Kidney (tissue), 14 donors: ENCODE measurements around the gene ALMS1. TPM values are rescaled to one million over a fixed set of nuclear protein-coding genes. Genes with fewer than 3 reads are reported as not detected.
"Not testable (repeated sequence)": the region's sequence is repeated elsewhere in the genome, so short reads cannot be mapped to it uniquely, and the experiment has no call there.

ENCODE experiments used
- DNase-seq, 5 donors: peaks; one replicate each; pipeline ENCODE4 v3.0.0-alpha.2; 2013 to 2020
- FAIRE-seq: peaks from 2 replicates; lab custom pipeline; 2012; peaks lifted over from hg19 to GRCh38; lab: Jason Lieb, UNC
- H3K27ac ChIP-seq, 2 donors: one replicate each; pipeline ENCODE4 v1.7.0; 2013; ENCODE audit warnings: low read depth in 2 of 2, low read length in 2 of 2, inconsistent platforms in 1 of 2
- H3K27me3 ChIP-seq: one replicate; pipeline ENCODE4 v1.7.1; 2013; ENCODE audit warnings: low read length, inconsistent platforms; ENCODE audit not compliant: control insufficient read depth, insufficient read depth
- H3K36me3 ChIP-seq, 3 donors: one replicate each; pipeline versions ENCODE4 v1.7.0 to v1.7.1; 2013; ENCODE audit warnings: low read length in 3 of 3, control low read depth in 1 of 3, inconsistent platforms in 1 of 3; ENCODE audit not compliant: insufficient read depth in 3 of 3, control insufficient read depth in 2 of 3
- H3K4me1 ChIP-seq, 3 donors: one replicate each; pipeline versions ENCODE4 v1.7.0 to v1.7.1; 2013; ENCODE audit warnings: low read length in 3 of 3, inconsistent platforms in 1 of 3, low read depth in 1 of 3; ENCODE audit not compliant: control insufficient read depth in 2 of 3, insufficient read depth in 2 of 3
- H3K4me3 ChIP-seq, 3 donors: one replicate each; pipeline versions ENCODE4 v1.7.0 to v1.8.1; 2013; ENCODE audit warnings: low read length in 3 of 3, control low read depth in 1 of 3, inconsistent platforms in 1 of 3
- H3K9ac ChIP-seq, 3 donors: one replicate each; pipeline versions ENCODE4 v1.7.0 to v1.7.1; 2013; ENCODE audit warnings: low read length in 3 of 3, control low read depth in 1 of 3, inconsistent platforms in 1 of 3
- H3K9me3 ChIP-seq, 3 donors: one replicate each; pipeline versions ENCODE4 v1.7.0 to v1.7.1; 2013; ENCODE audit warnings: low read length in 3 of 3, control low read depth in 1 of 3, inconsistent platforms in 1 of 3; ENCODE audit not compliant: control insufficient read depth in 2 of 3, insufficient read depth in 1 of 3
- CTCF ChIP-seq: IDR thresholded peaks from 3 replicates; pipeline ENCODE4 v1.5.1; 2012; ENCODE audit warnings: mild to moderate bottlenecking, moderate library complexity, borderline replicate concordance; ENCODE audit not compliant: insufficient read depth; ENCODE audit errors: extremely low read depth
- intact Hi-C: fragments of 100-400 bp; cut with DNase I; formaldehyde crosslinking; loops from one replicate; pipeline ENCODE4 v1.11.1; 2022
- polyA plus RNA-seq: library from polyadenylated mRNA; stranded (reverse); fragments of 350-450 nt; fragmentation: Illumina TruSeq; extraction: RNeasy Lipid Tissue Mini Kit (QIAGEN cat#74804); gene quantifications from one replicate; pipeline ENCODE4 v1.2.3, GENCODE V29; 2014; ENCODE audit warnings: low read depth, low replicate concordance; ENCODE audit not compliant: insufficient read depth
- total RNA-seq: library from RNA; stranded (reverse); fragmentation: NEBNext Ultra II Directional; extraction: Animal tissue kit (Norgen Biotek cat#: 25700); gene quantifications from one replicate; pipeline ENCODE4 v1.2.1, GENCODE V29; 2021
- donor health status: control.
- donor health status: control.
- donor health status: control.
- donor health status: control.
- donor health status: control.
- donor health status: DM: yes; HTN: yes; CAD: no.
- donor health status: Normal renal cell carcinoma (clear cell type).

ALMS1 gene
- total and polyA plus RNA-seq, 2 donors from 2014 or later: 9.2 to 26.2 TPM

DNA sequence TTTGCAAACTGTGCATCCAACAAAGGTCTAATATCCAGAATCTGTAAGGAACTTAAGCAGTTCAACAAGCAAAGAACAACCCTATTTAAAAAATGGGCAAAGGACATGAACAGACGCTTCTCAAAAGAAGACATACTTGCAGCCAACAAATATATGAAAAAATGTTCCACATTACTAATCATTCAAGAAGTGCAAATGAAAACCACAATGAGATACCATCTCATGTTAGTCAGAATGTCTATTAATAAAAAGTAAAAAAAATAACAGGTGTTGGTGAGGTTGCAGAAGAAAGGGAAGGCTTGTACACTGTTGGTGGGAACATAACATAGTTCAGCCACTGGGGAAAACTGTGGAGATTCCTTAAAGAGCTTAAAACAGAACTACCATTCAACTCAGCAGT is 130.4 kb downstream of the ALMS1 start:
- Histone ChIP-seq H3K9ac (no peak overlapping the region), H3K4me1 (no peaks in the 10 kb centered on the region), H3K9me3 (peaks cover 0 to 3% (median 0%) of the 10 kb centered on the region in 3 donors), H3K27me3 (no peaks in the 10 kb centered on the region), H3K36me3 (peaks cover 3 to 7% (median 5%) of the 10 kb centered on the region in 3 donors), H3K27ac (no peak overlapping the region), H3K4me3 (no peak overlapping the region)
- DNase-seq (no peak), FAIRE-seq (no peak)
- intact Hi-C loops: no loop called here
- TF ChIP-seq CTCF: no peak

GRCh38 chr2:73528688-73529087 is 143.1 kb downstream of the ALMS1 start:
- FAIRE-seq: no peak
- intact Hi-C loops: no loop called here

GRCh38 chr2:73530773-73531172 is 145.1 kb downstream of the ALMS1 start:
- FAIRE-seq, H3K4me3 ChIP-seq, H3K27me3 ChIP-seq, DNase-seq, H3K4me1 ChIP-seq, H3K27ac ChIP-seq, H3K36me3 ChIP-seq, intact Hi-C loops, H3K9ac ChIP-seq: not testable (repeated sequence)
- peaks cover 0 to 11% (median 0%) of the 10 kb centered on the region in 3 donors for H3K9me3 ChIP-seq

More at GRCh38 chr2:73528688-73529087, 143.1 kb downstream of the ALMS1 start:
- no peak for TF ChIP-seq CTCF
- Histone ChIP-seq H3K9ac (no peak overlapping the region), H3K9me3 (peaks cover 0 to 11% (median 0%) of the 10 kb centered on the region in 3 donors), H3K4me1 (no peaks in the 10 kb centered on the region), H3K36me3 (peaks cover 0 to 5% (median 0%) of the 10 kb centered on the region in 3 donors), H3K27me3 (no peaks in the 10 kb centered on the region), H3K27ac (no peak overlapping the region), H3K4me3 (no peak overlapping the region)
- DNase-seq: no peak

GRCh38 chr2:73532381-73532780 is 146.7 kb downstream of the ALMS1 start:
- intact Hi-C loops: no loop called here
- no peak for FAIRE-seq
- Histone ChIP-seq H3K9me3 (peaks cover 0 to 6% (median 0%) of the 10 kb centered on the region in 3 donors), H3K9ac (no peak overlapping the region), H3K4me1 (no peaks in the 10 kb centered on the region), H3K27ac (no peak overlapping the region), H3K36me3 (peaks cover 0 to 12% (median 2%) of the 10 kb centered on the region in 3 donors), H3K27me3 (no peaks in the 10 kb centered on the region), H3K4me3 (no peak overlapping the region)
- TF ChIP-seq CTCF: no peak
- no peak for DNase-seq
